Chondrocyte (in vitro differentiated cells): ENCODE measurements around the gene CACNA1S. TPM values are rescaled to one million over a fixed set of nuclear protein-coding genes. Genes with fewer than 3 reads are reported as not detected.
A peak's percentile ranks its signal among the peaks of the same experiment; 100 is the strongest.

Experiments used
- DNase-seq: peaks from one replicate; pipeline ENCODE4 v3.0.0; 2021; ENCODE audit warnings: mixed read lengths, low spot score
- H3K27ac Mint-ChIP-seq: one replicate; pipeline ENCODE4 v1.8.0; 2021; ENCODE audit warnings: mild to moderate bottlenecking, moderate library complexity, mixed read lengths; ENCODE audit not compliant: unreplicated experiment
- H3K27me3 Mint-ChIP-seq: 2 replicates; pipeline ENCODE4 v1.8.0; 2021; ENCODE audit warnings: low read depth, mixed read lengths
- H3K36me3 Mint-ChIP-seq: 2 replicates; pipeline ENCODE4 v1.8.0; 2021; ENCODE audit warnings: low read depth, mixed read lengths
- H3K4me1 Mint-ChIP-seq: 2 replicates; pipeline ENCODE4 v1.8.0; 2021; ENCODE audit warnings: low read depth, mild to moderate bottlenecking, mixed read lengths
- H3K4me3 Mint-ChIP-seq: one replicate; pipeline ENCODE4 v1.8.0; 2021; ENCODE audit warnings: mild to moderate bottlenecking, moderate library complexity, mixed read lengths; ENCODE audit not compliant: unreplicated experiment
- H3K9me3 Mint-ChIP-seq: 2 replicates; pipeline ENCODE4 v1.8.0; 2021; ENCODE audit warnings: low read depth, mixed read lengths
- total RNA-seq: library from RNA; stranded (reverse); gene quantifications from 3 replicates; pipeline ENCODE4 v1.2.1, GENCODE V29; 2021
- TF ChIP-seq, protein P1 (sequence below): fragments of 200-600 bp; sonication (generic); IDR thresholded peaks from 2 replicates; pipeline ENCODE4 v1.5.0; 2021; ENCODE audit warnings: antibody characterized with exemption, mild to moderate bottlenecking, moderate library complexity

CACNA1S gene
- total RNA-seq, 1 donor from 2014 or later = 0.40 TPM

DNA sequence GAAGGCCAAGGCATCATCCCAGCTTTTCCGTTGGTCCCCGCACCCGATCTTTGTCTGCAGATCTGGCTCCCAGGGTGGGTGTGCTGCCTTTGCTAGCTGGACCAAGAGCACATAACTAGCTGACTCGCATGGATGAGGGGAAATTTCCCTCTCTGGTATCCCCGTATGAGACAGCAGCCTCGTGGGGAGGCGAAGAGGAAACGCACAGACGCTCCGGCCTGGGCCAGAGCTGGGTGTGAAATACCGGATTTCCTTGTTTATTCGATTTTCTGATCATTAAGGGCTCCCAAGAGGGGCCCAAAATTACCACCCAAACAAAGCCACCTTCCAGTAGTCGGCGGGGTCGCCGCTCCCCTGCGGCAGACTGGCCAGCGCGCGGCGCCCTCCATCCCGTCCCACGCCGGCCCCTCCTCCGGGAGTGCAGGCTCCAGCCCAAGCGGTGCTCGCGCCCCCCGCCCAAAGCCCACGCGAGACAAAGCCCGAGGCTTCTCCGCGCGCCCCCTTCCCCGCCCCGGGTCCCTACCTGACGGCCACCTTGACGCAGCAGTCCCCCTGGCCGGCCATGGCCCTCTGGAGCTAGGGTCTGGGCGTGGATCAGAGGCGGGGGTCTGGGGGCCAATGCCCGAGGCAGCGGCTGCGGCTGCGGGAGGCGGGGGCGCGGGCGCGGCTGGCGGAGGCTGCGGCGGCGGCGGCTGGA is 89.3 kb downstream of the CACNA1S start:
- Mint-ChIP-seq H3K4me1 (peaks cover 48% of the 10 kb centered on the region), H3K27me3 (no peaks in the 10 kb centered on the region), H3K36me3 (no peaks in the 10 kb centered on the region), H3K27ac (no peak overlapping the region), H3K4me3 (peak overlapping the region; percentile 72), H3K9me3 (no peaks in the 10 kb centered on the region)
- TF ChIP-seq, protein P1, sequence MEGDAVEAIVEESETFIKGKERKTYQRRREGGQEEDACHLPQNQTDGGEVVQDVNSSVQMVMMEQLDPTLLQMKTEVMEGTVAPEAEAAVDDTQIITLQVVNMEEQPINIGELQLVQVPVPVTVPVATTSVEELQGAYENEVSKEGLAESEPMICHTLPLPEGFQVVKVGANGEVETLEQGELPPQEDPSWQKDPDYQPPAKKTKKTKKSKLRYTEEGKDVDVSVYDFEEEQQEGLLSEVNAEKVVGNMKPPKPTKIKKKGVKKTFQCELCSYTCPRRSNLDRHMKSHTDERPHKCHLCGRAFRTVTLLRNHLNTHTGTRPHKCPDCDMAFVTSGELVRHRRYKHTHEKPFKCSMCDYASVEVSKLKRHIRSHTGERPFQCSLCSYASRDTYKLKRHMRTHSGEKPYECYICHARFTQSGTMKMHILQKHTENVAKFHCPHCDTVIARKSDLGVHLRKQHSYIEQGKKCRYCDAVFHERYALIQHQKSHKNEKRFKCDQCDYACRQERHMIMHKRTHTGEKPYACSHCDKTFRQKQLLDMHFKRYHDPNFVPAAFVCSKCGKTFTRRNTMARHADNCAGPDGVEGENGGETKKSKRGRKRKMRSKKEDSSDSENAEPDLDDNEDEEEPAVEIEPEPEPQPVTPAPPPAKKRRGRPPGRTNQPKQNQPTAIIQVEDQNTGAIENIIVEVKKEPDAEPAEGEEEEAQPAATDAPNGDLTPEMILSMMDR = peak; percentile 49
- peak; percentile 70 for DNase-seq

DNA sequence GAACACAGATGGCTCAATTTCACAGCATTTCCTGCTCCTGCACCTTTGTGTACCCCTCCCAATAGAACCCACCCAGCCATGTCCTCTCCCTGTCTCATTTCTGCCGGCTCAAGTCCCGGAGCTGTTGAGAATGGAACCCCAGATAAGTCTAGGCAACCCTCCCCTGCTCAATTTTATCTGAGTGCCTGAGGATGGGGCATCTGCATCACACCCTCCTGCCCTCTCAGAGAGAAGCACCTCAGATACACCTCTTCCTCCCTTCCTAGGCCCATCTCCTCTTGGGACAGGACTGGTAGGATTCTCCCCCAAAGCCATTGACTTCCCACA is 89.8 kb downstream of the CACNA1S start:
- no peaks in the 10 kb centered on the region for H3K27me3 Mint-ChIP-seq
- no peak for DNase-seq
- peaks cover 54% of the 10 kb centered on the region for H3K4me1 Mint-ChIP-seq
- H3K4me3 Mint-ChIP-seq = peak overlapping the region; percentile 72
- H3K9me3 Mint-ChIP-seq = no peaks in the 10 kb centered on the region
- no peaks in the 10 kb centered on the region for H3K36me3 Mint-ChIP-seq
- H3K27ac Mint-ChIP-seq = no peak overlapping the region
- TF ChIP-seq, protein P1 = no peak

DNA sequence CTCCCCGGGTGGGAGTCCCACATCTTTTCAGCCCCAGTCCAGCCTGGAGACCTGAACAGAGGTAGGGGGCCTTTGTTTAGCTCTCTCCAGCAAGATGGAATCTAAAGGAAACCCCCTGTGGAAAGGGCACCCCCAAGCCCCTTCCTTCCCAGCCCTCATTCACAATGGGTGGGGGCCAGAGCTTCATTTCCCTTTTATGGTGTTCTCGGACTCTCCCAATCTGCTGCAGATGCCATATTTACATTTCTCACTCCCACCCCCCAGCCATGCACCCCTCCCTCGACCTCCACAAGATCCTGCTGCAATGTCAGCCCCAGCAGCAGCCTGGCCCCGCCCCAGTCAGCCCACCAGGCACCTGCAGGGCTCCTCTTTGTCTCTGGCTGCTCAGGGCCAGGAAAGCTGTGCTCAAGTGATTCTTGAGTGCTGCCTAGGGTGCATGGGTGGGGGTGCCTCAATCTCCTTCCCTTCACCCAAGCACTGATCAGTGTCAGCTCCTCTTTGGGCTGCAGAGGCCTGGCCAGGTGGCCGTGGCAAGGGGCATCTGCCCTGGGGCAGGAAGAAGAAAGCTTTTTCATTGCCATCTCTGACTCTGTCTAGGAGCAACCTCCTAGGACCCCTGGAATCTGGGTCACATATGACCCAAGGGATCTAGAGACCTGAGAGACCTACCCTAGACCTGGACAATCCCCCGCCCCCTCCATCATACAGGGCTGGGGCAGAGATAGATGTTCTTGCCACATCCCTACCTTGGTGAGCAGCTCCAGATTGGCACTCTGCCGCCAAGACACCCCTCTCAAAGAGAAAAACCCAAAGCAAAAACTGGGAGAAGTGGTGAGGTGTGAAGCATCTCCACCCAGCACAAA is 90.4 kb downstream of the CACNA1S start:
- H3K9me3 Mint-ChIP-seq = no peaks in the 10 kb centered on the region
- TF ChIP-seq, protein P1 = no peak
- peak overlapping the region; percentile 72 for H3K4me3 Mint-ChIP-seq
- no peaks in the 10 kb centered on the region for H3K36me3 Mint-ChIP-seq
- no peaks in the 10 kb centered on the region for H3K27me3 Mint-ChIP-seq
- H3K27ac Mint-ChIP-seq = no peak overlapping the region
- no peak for DNase-seq
- peaks cover 58% of the 10 kb centered on the region for H3K4me1 Mint-ChIP-seq

DNA sequence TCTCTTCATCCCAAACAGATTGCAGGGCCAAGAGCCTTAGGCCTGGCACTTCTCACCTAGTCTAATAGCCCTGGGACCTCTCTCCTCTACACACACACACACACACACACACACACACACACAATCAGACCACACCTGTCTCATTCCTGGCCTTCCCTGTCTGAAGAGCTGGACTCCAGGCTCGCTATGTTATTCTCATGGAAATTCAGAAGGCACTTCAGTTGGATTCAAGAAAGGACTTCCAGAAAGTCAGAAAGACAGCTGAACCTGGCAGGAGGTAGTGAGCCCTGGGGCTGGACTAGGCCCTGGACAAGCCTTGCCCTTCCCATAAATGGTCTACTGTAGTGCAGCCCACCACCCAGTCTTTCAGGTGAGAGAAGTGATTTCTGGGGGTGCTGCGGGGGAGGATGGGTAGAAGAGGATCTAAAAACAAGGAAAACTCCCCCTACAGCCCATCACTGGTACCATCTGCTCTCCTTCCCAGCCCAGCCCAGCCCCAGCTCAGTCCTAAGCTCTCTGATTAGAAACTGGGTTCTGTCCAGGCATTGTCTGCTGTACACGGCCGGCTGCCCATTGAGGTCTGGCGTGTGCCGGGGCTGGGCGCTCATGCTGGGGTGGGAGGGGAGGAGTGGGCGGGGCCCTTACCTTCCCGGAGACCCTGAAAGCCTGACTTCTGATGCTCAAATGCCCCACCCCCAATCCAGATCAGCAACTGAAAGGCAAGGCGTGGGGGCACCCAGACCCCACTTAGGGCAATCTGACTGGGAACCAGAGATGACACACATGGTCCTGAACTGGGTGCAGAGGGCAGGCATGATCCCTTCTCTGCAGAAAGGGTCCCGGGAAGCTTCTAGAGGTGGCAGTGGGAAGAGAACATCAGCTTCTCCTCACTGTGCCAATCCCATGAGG is 91.3 kb downstream of the CACNA1S start:
- no peak for DNase-seq
- Mint-ChIP-seq H3K27ac (no peak overlapping the region), H3K36me3 (no peaks in the 10 kb centered on the region)

More for the DNA sequence above, 91.3 kb downstream of the CACNA1S start:
- H3K4me3 Mint-ChIP-seq = no peak overlapping the region
- H3K9me3 Mint-ChIP-seq = no peaks in the 10 kb centered on the region
- no peaks in the 10 kb centered on the region for H3K27me3 Mint-ChIP-seq
- peaks cover 59% of the 10 kb centered on the region for H3K4me1 Mint-ChIP-seq
- TF ChIP-seq, protein P1 = peak; percentile 63
